ENCODE measurements around the gene ACER1. TPM values are rescaled to one million over a fixed set of nuclear protein-coding genes. Genes with fewer than 3 reads are reported as not detected.
A peak's percentile ranks its signal among the peaks of the same experiment; 100 is the strongest.

ACER1 gene
- polyA plus RNA-seq, 1 donor (not counting 4 experiments of a cell fraction or from before 2014, with no cell fraction given): 0.38 TPM

DNA sequence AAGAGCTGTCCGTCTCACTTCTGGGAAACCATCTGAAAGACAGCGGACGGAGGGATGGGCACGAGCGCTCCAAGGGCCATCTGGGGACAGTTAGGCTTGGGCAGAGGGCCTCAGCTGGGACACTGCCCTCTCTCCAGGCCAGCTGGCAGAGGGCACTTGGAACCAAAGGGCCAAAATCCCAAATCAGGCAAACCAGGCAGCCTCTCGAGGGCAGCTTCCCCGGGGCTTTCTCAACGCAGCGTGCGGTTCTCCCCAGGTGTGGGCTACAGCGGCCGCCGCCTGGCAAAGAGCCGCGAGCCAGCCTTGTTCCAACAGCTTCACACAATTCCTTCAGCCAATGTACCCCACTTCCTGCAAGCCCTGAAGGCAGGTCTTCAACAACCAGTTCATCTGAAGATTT is 58.7 kb downstream of the ACER1 start:
- TF ChIP-seq EZH2 (IDR thresholded peaks at IDR 0.05; ENCODE audit: low read length): no peak
- TF ChIP-seq, protein P1, sequence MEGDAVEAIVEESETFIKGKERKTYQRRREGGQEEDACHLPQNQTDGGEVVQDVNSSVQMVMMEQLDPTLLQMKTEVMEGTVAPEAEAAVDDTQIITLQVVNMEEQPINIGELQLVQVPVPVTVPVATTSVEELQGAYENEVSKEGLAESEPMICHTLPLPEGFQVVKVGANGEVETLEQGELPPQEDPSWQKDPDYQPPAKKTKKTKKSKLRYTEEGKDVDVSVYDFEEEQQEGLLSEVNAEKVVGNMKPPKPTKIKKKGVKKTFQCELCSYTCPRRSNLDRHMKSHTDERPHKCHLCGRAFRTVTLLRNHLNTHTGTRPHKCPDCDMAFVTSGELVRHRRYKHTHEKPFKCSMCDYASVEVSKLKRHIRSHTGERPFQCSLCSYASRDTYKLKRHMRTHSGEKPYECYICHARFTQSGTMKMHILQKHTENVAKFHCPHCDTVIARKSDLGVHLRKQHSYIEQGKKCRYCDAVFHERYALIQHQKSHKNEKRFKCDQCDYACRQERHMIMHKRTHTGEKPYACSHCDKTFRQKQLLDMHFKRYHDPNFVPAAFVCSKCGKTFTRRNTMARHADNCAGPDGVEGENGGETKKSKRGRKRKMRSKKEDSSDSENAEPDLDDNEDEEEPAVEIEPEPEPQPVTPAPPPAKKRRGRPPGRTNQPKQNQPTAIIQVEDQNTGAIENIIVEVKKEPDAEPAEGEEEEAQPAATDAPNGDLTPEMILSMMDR (optimal IDR thresholded peaks at IDR 0.05 in 1 of 3, IDR thresholded peaks at IDR 0.05 in 1 of 3, conservative IDR thresholded peaks at IDR 0.05 in 1 of 3; ENCODE audit: extremely low read depth in 1 of 3, insufficient read depth in 2 of 3, low read length in 3 of 3): no peak
- Histone ChIP-seq H3K9me1 (ENCODE audit: control insufficient read depth, extremely low read depth, insufficient read depth, low read length) (no peaks in the 10 kb centered on the region), H3K9me3 (ENCODE audit: control insufficient read depth, low read depth, low read length) (no peaks in the 10 kb centered on the region), H3K4me3 (ENCODE audit: control insufficient read depth in 2 of 3, extremely low read depth in 1 of 3, insufficient read depth in 2 of 3, low read depth in 1 of 3, low read length in 3 of 3) (no peak overlapping the region), H3K36me3 (ENCODE audit: control insufficient read depth in 2 of 2, extremely low read depth in 1 of 2, insufficient read depth in 2 of 2, low read length in 2 of 2) (peaks cover 3 to 5% of the 10 kb centered on the region in 2 experiments), H4K20me1 (ENCODE audit: control insufficient read depth, extremely low read depth, insufficient read depth, low read length) (peaks cover 48% of the 10 kb centered on the region), H3K9ac (ENCODE audit: control insufficient read depth, extremely low read depth, insufficient read depth, low read length) (no peak overlapping the region), H3K4me2 (ENCODE audit: control insufficient read depth, extremely low read depth, insufficient read depth, low read depth, low read length) (peak overlapping the region; percentile 85), H3K79me2 (ENCODE audit: control insufficient read depth, insufficient read depth, low read length) (peaks cover 89% of the 10 kb centered on the region), H3K27ac (ENCODE audit: control insufficient read depth, insufficient read depth, low read length) (no peak overlapping the region), H3K4me1 (ENCODE audit: control insufficient read depth, extremely low read depth, insufficient read depth, low read length) (peaks cover 33% of the 10 kb centered on the region), H3K27me3 (ENCODE audit: control insufficient read depth, extremely low read depth, insufficient read depth, low read length) (no peaks in the 10 kb centered on the region), H2AFZ (ENCODE audit: control insufficient read depth, low read length) (no peak overlapping the region)
- FAIRE-seq (no peak), DNase-seq (ENCODE audit: low read depth, low spot score) (no peak)
- dilution Hi-C loops (cut with MboI; ENCODE audit: extremely low pct_ligation_motif_present, low sequenced_read_pairs): loop anchor here (25.0 kb wide), 1 partner anchor 237 kb away; no protein-coding TSS in a partner anchor

DNA sequence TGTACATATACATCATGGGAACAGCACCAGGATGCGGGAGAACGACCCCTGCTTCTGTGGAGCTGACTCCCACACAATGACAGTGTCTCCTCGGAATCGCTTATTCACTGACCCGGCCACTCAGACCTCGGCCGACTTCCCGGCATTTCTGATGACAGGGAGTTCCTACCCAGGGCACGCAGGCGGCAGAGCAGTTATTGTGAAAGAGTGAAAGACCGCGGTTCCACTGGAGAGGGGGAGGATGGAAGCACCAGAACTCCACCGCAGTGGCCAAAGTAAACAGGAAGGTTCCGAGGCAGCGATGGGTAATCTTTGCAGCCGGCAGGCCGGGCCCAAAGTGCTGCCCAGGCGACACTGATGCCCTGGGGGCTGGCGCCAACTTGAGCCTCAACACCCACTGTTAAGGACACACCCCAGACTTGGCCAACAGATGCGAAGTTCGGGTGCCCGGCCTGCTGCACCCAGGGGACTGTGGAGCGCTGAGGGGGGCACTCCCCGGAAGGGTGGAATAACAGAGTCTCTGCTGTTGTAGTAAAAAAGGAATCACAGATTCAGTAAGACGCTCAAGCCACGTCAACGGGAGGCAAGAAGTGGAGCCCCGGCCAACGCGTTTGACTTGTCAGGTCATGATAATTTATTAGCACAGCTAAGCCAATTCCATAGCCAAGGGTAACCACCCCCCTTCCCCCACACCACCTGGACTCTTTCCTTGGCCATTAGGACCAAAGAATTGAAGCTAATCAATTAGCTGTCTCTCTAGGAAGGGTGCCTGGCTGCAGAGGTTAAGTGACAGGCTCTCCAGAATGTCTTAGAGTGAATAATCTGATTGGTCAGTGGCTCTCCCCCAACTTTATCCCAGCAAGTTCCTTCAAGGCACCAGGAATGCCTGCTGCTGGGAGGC is 59.5 kb downstream of the ACER1 start:
- Histone ChIP-seq H3K9ac (ENCODE audit: control insufficient read depth, extremely low read depth, insufficient read depth, low read length) (peak overlapping the region; percentile 62), H3K36me3 (ENCODE audit: control insufficient read depth in 2 of 2, extremely low read depth in 1 of 2, insufficient read depth in 2 of 2, low read length in 2 of 2) (peaks cover 4 to 11% of the 10 kb centered on the region in 2 experiments), H3K79me2 (ENCODE audit: control insufficient read depth, insufficient read depth, low read length) (peaks cover 94% of the 10 kb centered on the region), H3K4me1 (ENCODE audit: control insufficient read depth, extremely low read depth, insufficient read depth, low read length) (peaks cover 33% of the 10 kb centered on the region), H3K27ac (ENCODE audit: control insufficient read depth, insufficient read depth, low read length) (peak overlapping the region; percentile 49), H3K27me3 (ENCODE audit: control insufficient read depth, extremely low read depth, insufficient read depth, low read length) (no peaks in the 10 kb centered on the region), H2AFZ (ENCODE audit: control insufficient read depth, low read length) (no peak overlapping the region), H3K9me3 (ENCODE audit: control insufficient read depth, low read depth, low read length) (no peaks in the 10 kb centered on the region), H4K20me1 (ENCODE audit: control insufficient read depth, extremely low read depth, insufficient read depth, low read length) (peaks cover 52% of the 10 kb centered on the region), H3K4me2 (ENCODE audit: control insufficient read depth, extremely low read depth, insufficient read depth, low read depth, low read length) (peak overlapping the region; percentile 85), H3K4me3 (ENCODE audit: control insufficient read depth in 2 of 3, extremely low read depth in 1 of 3, insufficient read depth in 2 of 3, low read depth in 1 of 3, low read length in 3 of 3) (peak overlapping the region in 2 of 3 experiments; percentile 33 to 56), H3K9me1 (ENCODE audit: control insufficient read depth, extremely low read depth, insufficient read depth, low read length) (no peaks in the 10 kb centered on the region)
- DNase-seq (ENCODE audit: low read depth, low spot score): no peak
- peak; percentile 55 for FAIRE-seq
- dilution Hi-C loops (cut with MboI; ENCODE audit: extremely low pct_ligation_motif_present, low sequenced_read_pairs): no loop called here
- no peak for TF ChIP-seq EZH2 (IDR thresholded peaks at IDR 0.05; ENCODE audit: low read length)
- TF ChIP-seq, protein P1 (optimal IDR thresholded peaks at IDR 0.05 in 1 of 3, IDR thresholded peaks at IDR 0.05 in 1 of 3, conservative IDR thresholded peaks at IDR 0.05 in 1 of 3; ENCODE audit: extremely low read depth in 1 of 3, insufficient read depth in 2 of 3, low read length in 3 of 3): no peak

Data from keratinocyte (primary cell).